ENCODE measurements around the gene PCNX1. TPM values are rescaled to one million over a fixed set of nuclear protein-coding genes. Genes with fewer than 3 reads are reported as not detected.
"Not testable (repeated sequence)": the region's sequence is repeated elsewhere in the genome, so short reads cannot be mapped to it uniquely, and the experiment has no call there.

Gene PCNX1
- total and polyA plus RNA-seq, 9 of the 15 experiments (the other 6 are each of a cell fraction or from before 2014, with no cell fraction given), result 0.30 to 4.5 (median 2.3) TPM

DNA sequence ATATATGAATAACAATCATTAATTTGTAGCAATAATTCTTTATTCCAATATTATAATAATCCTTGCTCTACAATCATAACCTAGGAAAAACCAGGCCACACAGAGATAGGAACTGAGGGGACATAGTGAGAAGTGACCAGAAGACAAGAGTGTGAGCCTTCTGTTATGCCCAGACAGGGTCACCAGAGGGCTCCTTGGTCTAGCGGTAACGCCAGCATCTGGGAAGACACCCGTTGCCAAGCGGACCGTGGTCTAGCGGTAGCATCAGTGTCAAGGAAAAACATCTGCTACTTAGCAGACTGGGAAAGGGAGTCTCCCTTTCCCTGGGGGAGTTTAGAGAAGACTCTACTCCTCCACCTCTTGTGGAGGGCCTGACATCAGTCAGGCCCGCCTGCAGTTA is 240.1 kb downstream of the PCNX1 start:
- in situ Hi-C loops (cut with MboI); CTCF ChIA-PET (ENCODE audit: low intra/inter-chr PET ratio); BruUV-seq (replicated peaks): not testable (repeated sequence)

DNA sequence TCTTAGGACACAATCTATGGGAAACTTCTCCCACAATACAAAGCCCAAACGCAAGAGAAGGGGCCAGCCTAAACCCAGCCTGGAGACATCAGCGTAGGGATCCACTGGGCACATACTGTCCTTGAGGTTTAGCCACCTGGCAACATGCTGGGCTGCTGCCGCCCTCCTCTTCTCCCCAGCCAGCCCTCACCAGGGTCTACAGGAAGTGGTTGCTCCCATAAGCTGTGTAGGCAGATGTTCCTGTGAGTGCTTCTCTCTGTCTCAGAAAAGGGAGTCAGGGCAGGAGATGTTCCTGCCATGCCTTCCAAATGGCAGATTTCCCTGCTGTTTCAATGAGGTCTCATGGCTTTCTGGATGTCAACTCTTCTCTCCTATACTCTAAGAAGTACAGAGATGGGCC is 241.4 kb downstream of the PCNX1 start:
- no peak overlapping the region for H3K4me2 ChIP-seq (ENCODE audit: insufficient read depth, low read length)
- CTCF ChIA-PET (ENCODE audit: low intra/inter-chr PET ratio), result no interaction called here
- intact Hi-C loops (cut with micrococcal nuclease) (no loop called here), in situ Hi-C loops (cut with MboI) (no loop called here)
- no peak overlapping the region for H3K4me3 ChIP-seq
- no peak overlapping the region for H2AFZ ChIP-seq (ENCODE audit: low read depth, low read length)
- H3K27me3 ChIP-seq (ENCODE audit: control insufficient read depth in 2 of 2, insufficient read depth in 2 of 2, low read length in 2 of 2), result no peaks in the 10 kb centered on the region
- no peak overlapping the region for H3K27ac ChIP-seq (ENCODE audit: extremely low read depth, low read depth, low read length)
- H3K9ac ChIP-seq (ENCODE audit: insufficient read depth in 1 of 2, low read depth in 2 of 2, low read length in 2 of 2), result no peak overlapping the region
- no peaks in the 10 kb centered on the region for H3K79me2 ChIP-seq (ENCODE audit: control insufficient read depth, insufficient read depth, low read length)
- BruUV-seq (replicated peaks), result no TSS peak
- WGBS (ENCODE audit: insufficient coverage, low coverage, missing lambda C conversion rate), result 7% methylated on average over 2 of the region's 3 CpGs
- H3K9me3 ChIP-seq (replicated peaks; ENCODE audit: control insufficient read depth, insufficient read depth, low read depth, low read length), result no peaks in the 10 kb centered on the region
- no peaks in the 10 kb centered on the region for H3K36me3 ChIP-seq (ENCODE audit: control insufficient read depth, insufficient read depth, low read length)
- no peak for DNase-seq (ENCODE audit: extremely low read depth in 1 of 4, low spot score in 3 of 4)
- FAIRE-seq, result no peak
- no peaks in the 10 kb centered on the region for H4K20me1 ChIP-seq (replicated peaks; ENCODE audit: control insufficient read depth, insufficient read depth, low read length)
- no peaks in the 10 kb centered on the region for H3K9me1 ChIP-seq (ENCODE audit: control insufficient read depth, insufficient read depth, low read length)
- POLR2A ChIA-PET, result no interaction called here
- peaks cover 0 to 4% of the 10 kb centered on the region in 2 experiments; a peak in 2 of 5 replicates for H3K4me1 ChIP-seq (replicated peaks in 1 of 2; ENCODE audit: control insufficient read depth in 2 of 2, insufficient read depth in 2 of 2, low read length in 2 of 2)
- no peak for ATAC-seq
- TF ChIP-seq, protein P1, sequence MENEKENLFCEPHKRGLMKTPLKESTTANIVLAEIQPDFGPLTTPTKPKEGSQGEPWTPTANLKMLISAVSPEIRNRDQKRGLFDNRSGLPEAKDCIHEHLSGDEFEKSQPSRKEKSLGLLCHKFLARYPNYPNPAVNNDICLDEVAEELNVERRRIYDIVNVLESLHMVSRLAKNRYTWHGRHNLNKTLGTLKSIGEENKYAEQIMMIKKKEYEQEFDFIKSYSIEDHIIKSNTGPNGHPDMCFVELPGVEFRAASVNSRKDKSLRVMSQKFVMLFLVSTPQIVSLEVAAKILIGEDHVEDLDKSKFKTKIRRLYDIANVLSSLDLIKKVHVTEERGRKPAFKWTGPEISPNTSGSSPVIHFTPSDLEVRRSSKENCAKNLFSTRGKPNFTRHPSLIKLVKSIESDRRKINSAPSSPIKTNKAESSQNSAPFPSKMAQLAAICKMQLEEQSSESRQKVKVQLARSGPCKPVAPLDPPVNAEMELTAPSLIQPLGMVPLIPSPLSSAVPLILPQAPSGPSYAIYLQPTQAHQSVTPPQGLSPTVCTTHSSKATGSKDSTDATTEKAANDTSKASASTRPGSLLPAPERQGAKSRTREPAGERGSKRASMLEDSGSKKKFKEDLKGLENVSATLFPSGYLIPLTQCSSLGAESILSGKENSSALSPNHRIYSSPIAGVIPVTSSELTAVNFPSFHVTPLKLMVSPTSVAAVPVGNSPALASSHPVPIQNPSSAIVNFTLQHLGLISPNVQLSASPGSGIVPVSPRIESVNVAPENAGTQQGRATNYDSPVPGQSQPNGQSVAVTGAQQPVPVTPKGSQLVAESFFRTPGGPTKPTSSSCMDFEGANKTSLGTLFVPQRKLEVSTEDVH (IDR thresholded peaks at IDR 0.05; ENCODE audit: low read depth, partially characterized antibody), result no peak
- TF ChIP-seq SIRT6 (IDR thresholded peaks at IDR 0.05; ENCODE audit: low read depth, low read length) (no peak), HMG20B (CRISPR knock-in tag; IDR thresholded peaks at IDR 0.05) (no peak)
- TF ChIP-seq, protein P2, sequence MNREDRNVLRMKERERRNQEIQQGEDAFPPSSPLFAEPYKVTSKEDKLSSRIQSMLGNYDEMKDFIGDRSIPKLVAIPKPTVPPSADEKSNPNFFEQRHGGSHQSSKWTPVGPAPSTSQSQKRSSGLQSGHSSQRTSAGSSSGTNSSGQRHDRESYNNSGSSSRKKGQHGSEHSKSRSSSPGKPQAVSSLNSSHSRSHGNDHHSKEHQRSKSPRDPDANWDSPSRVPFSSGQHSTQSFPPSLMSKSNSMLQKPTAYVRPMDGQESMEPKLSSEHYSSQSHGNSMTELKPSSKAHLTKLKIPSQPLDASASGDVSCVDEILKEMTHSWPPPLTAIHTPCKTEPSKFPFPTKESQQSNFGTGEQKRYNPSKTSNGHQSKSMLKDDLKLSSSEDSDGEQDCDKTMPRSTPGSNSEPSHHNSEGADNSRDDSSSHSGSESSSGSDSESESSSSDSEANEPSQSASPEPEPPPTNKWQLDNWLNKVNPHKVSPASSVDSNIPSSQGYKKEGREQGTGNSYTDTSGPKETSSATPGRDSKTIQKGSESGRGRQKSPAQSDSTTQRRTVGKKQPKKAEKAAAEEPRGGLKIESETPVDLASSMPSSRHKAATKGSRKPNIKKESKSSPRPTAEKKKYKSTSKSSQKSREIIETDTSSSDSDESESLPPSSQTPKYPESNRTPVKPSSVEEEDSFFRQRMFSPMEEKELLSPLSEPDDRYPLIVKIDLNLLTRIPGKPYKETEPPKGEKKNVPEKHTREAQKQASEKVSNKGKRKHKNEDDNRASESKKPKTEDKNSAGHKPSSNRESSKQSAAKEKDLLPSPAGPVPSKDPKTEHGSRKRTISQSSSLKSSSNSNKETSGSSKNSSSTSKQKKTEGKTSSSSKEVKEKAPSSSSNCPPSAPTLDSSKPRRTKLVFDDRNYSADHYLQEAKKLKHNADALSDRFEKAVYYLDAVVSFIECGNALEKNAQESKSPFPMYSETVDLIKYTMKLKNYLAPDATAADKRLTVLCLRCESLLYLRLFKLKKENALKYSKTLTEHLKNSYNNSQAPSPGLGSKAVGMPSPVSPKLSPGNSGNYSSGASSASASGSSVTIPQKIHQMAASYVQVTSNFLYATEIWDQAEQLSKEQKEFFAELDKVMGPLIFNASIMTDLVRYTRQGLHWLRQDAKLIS (CRISPR knock-in tag; IDR thresholded peaks at IDR 0.05), result no peak

More for the DNA sequence above, 240.1 kb downstream of the PCNX1 start:
- DNase-seq (ENCODE audit: extremely low read depth in 1 of 4, low spot score in 3 of 4); H3K9me3 ChIP-seq (replicated peaks; ENCODE audit: control insufficient read depth, insufficient read depth, low read depth, low read length); H3K79me2 ChIP-seq (ENCODE audit: control insufficient read depth, insufficient read depth, low read length); H3K27me3 ChIP-seq (ENCODE audit: control insufficient read depth in 2 of 2, insufficient read depth in 2 of 2, low read length in 2 of 2); ATAC-seq; H3K36me3 ChIP-seq (ENCODE audit: control insufficient read depth, insufficient read depth, low read length); H4K20me1 ChIP-seq (replicated peaks; ENCODE audit: control insufficient read depth, insufficient read depth, low read length); FAIRE-seq; H2AFZ ChIP-seq (ENCODE audit: low read depth, low read length); H3K4me3 ChIP-seq; H3K9me1 ChIP-seq (ENCODE audit: control insufficient read depth, insufficient read depth, low read length); H3K27ac ChIP-seq (ENCODE audit: extremely low read depth, low read depth, low read length); intact Hi-C loops (cut with micrococcal nuclease); H3K4me2 ChIP-seq (ENCODE audit: insufficient read depth, low read length); H3K9ac ChIP-seq (ENCODE audit: insufficient read depth in 1 of 2, low read depth in 2 of 2, low read length in 2 of 2); POLR2A ChIA-PET: not testable (repeated sequence)
- peak in 1 of 2 experiments; percentile 38; a peak in 2 of 4 replicates for TF ChIP-seq RAD21 (CRISPR knock-in tag; conservative IDR thresholded peaks at IDR 0.05 in 1 of 2, IDR thresholded peaks at IDR 0.05 in 1 of 2)
- TF ChIP-seq, protein P3, sequence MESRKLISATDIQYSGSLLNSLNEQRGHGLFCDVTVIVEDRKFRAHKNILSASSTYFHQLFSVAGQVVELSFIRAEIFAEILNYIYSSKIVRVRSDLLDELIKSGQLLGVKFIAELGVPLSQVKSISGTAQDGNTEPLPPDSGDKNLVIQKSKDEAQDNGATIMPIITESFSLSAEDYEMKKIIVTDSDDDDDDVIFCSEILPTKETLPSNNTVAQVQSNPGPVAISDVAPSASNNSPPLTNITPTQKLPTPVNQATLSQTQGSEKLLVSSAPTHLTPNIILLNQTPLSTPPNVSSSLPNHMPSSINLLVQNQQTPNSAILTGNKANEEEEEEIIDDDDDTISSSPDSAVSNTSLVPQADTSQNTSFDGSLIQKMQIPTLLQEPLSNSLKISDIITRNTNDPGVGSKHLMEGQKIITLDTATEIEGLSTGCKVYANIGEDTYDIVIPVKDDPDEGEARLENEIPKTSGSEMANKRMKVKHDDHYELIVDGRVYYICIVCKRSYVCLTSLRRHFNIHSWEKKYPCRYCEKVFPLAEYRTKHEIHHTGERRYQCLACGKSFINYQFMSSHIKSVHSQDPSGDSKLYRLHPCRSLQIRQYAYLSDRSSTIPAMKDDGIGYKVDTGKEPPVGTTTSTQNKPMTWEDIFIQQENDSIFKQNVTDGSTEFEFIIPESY (CRISPR knock-in tag; IDR thresholded peaks at IDR 0.05), result peak; percentile 42; the same call in 1 of the 2 replicates
- WGBS (ENCODE audit: insufficient coverage, low coverage, missing lambda C conversion rate), result 29% methylated on average over 7 of the region's 7 CpGs
- peaks cover 0 to 12% of the 10 kb centered on the region in 2 experiments; a peak in 3 of 5 replicates for H3K4me1 ChIP-seq (replicated peaks in 1 of 2; ENCODE audit: control insufficient read depth in 2 of 2, insufficient read depth in 2 of 2, low read length in 2 of 2)
